Heart right ventricle (tissue), 16 donors: ENCODE measurements around the gene NR4A1. TPM values are rescaled to one million over a fixed set of nuclear protein-coding genes. Genes with fewer than 3 reads are reported as not detected.
A peak's percentile ranks its signal among the peaks of the same experiment; 100 is the strongest.

Experiments
- ATAC-seq, 8 donors: fragments of 200-7000 bp; cut with Tn5 transposase; one replicate each; pipeline ENCODE4 v1.9.1; 2020; ENCODE audit warnings: mild to moderate bottlenecking in 8 of 8, moderate library complexity in 8 of 8, moderate number of reproducible peaks in 1 of 8
- DNase-seq, 2 donors: peaks; one replicate each; pipeline ENCODE4 v3.0.0-alpha.2; 2020
- H3K27ac ChIP-seq, 10 donors: fragments of 200-600 bp; sonication (generic) in 2 of 10; one replicate each; pipeline versions ENCODE4 v1.5.0 to v1.8.0; 2020 to 2022; ENCODE audit warnings: mild to moderate bottlenecking in 3 of 10
- H3K27me3 ChIP-seq, 7 donors: fragments of 200-600 bp; one replicate each; pipeline ENCODE4 v1.8.0; 2021 to 2022; ENCODE audit warnings: mild to moderate bottlenecking in 2 of 7
- H3K36me3 ChIP-seq, 9 donors: fragments of 200-600 bp; sonication (generic) in 1 of 9; one replicate each; pipeline versions ENCODE4 v1.5.0 to v1.8.0; 2020 to 2022; ENCODE audit warnings: mild to moderate bottlenecking in 2 of 9
- H3K4me1 ChIP-seq, 9 donors: fragments of 200-600 bp; sonication (generic) in 1 of 9; one replicate each; pipeline versions ENCODE4 v1.5.0 to v1.8.0; 2020 to 2022; ENCODE audit warnings: mild to moderate bottlenecking in 4 of 9
- H3K4me3 ChIP-seq, 10 donors: fragments of 200-600 bp; sonication (generic) in 2 of 10; one replicate each; pipeline versions ENCODE4 v1.5.0 to v1.8.0; 2020 to 2022; ENCODE audit warnings: mild to moderate bottlenecking in 7 of 10, moderate library complexity in 2 of 10
- H3K9me3 ChIP-seq, 11 donors: fragments of 200-600 bp in 10 of 11; sonication (generic) in 2 of 11; one replicate each; pipeline versions ENCODE4 v1.5.0 to v1.8.0; 2013 to 2022; ENCODE audit warnings: mild to moderate bottlenecking in 2 of 11, control low read depth in 1 of 11, moderate library complexity in 1 of 11
- CTCF ChIP-seq, 9 donors: fragments of 200-600 bp; sonication (generic) in 2 of 9; IDR thresholded peaks; one replicate each; pipeline versions ENCODE4 v1.5.0 to v1.8.0; 2021 to 2022; ENCODE audit warnings: antibody characterized with exemption in 9 of 9, mild to moderate bottlenecking in 5 of 9, moderate library complexity in 1 of 9
- WGBS, 2 donors: extraction: QIAGEN DNeasy Blood & Tissue Kit; methylation state at CpG; one replicate each; pipeline ENCODE4 v1.1.7; 2013; ENCODE audit warnings: inconsistent platforms in 1 of 2; 5-methylcytosine and 5-hydroxymethylcytosine counted together
- intact Hi-C, 10 donors: fragments of 100-400 bp; cut with DNase I; formaldehyde crosslinking; loops; one replicate each; pipeline versions ENCODE4 v1.11.1 to v1.14.2; 2022
- long read RNA-seq, 3 donors: library from polyadenylated mRNA; unstranded; transcript quantifications; one replicate each; pipeline ENCODE4 v2.0.0, GENCODE V29; 2020 to 2021
- polyA plus RNA-seq, 2 donors: library from polyadenylated mRNA; stranded (reverse); fragments of 200-250 nt; gene quantifications; one replicate each; pipeline ENCODE4 v1.2.3, GENCODE V29; 2013
- total RNA-seq, 10 donors: library from RNA; stranded (reverse); fragmentation: NEBNext Ultra II Directional in 3 of 10; extraction: Animal tissue kit (Norgen Biotek cat#: 25700) in 3 of 10; gene quantifications; one replicate each; pipeline versions ENCODE4 v1.2.1 to v1.2.4, GENCODE V29; 2021 to 2023
- donor health status: Arrhythmogenic right ventricular cardiomyopathy.
- donor health status: ischemic (EF 13 %, LVEDD 7.1; RV severe dilation, severe dysfunction).
- donor health status: healthy with polysubstance abuse.
- donor health status: DM: no; HTN: yes; CAD: no.
- donor health status: DM: no; HTN: no; CAD: no.
- donor health status: ischemic (EF 25% LVEDD 6.9; RV normal size, moderate dysfunction).
- donor health status: ischemic (EF 25% LVEDD 5.7; RV mildly dilated, moderate dysfunction).
- donor health status: healthy.
- donor health status: DM: yes; HTN: yes; CAD: no.
- donor health status: Ischemic cardiomyopathy.
- donor health status: ischemic (EF 35%, LVEDD 5.7; RV mildly dilated, moderate dysfunction).
- donor health status: nonischemic (EF 11% LVEDD 7.7; RV severe dilation, severe dysfunction).
- donor health status: DM: yes; HTN: yes; CAD: no.
- donor health status: PGD.
- donor health status: ischemic (EF 29% LVEDD 5.4; RV normal size, mild dysfunction).
- donor health status: nonischemic (EF 23%, LVEDD 6.1; RV moderate dilation, normal function).

NR4A1 gene
- total RNA-seq (100 to 1,000 TPM in 6 of 10 donors, 10 to 100 TPM in 4; 34.6 to 588 (median 105) TPM), polyA plus RNA-seq (10 to 100 TPM; 53.2 to 83.0 TPM)
- long read RNA-seq, donor 1, full-length matches to known transcripts: 18 of 97 reads
- long read RNA-seq, donor 1, partial matches to known transcripts: 50 of 97 reads
- long read RNA-seq, donor 1, other reads (novel, unspliced or antisense): 29 of 97 reads
- long read RNA-seq, donor 2, full-length matches to known transcripts: 11 of 55 reads
- long read RNA-seq, donor 2, partial matches to known transcripts: 33 of 55 reads
- long read RNA-seq, donor 2, other reads (novel, unspliced or antisense): 11 of 55 reads
- long read RNA-seq, donor 3, full-length matches to known transcripts: 37 of 283 reads
- long read RNA-seq, donor 3, partial matches to known transcripts: 154 of 283 reads
- long read RNA-seq, donor 3, other reads (novel, unspliced or antisense): 92 of 283 reads

- Histone ChIP-seq H3K4me3 (peak within 1 kb of the TSS; percentile 38 to 77 (median 66)), H3K27ac (peak within 1 kb of the TSS; percentile 88 to 98 (median 96)), H3K9me3 (no peaks in the 10 kb centered on the region), H3K27me3 (peaks cover 0 to 5% (median 0%) of the 10 kb centered on the region in 7 donors), H3K36me3 (peaks cover 0 to 37% (median 18%) of the 10 kb centered on the region in 9 donors), H3K4me1 (peaks cover 31 to 87% (median 60%) of the 10 kb centered on the region in 9 donors)
- WGBS, 2 donors: 0% methylated on average over 63 to 77 of the region's 77 CpGs
- intact Hi-C loops: loop anchor here in 4 of 10 donors (1.0 to 5.0 kb wide), 5 partner anchors 18 to 76 kb away; partner anchors contain the start of gene ATG101 (in 1 of the 4)
- peak; percentile 70 to 92 (median 86) for ATAC-seq
- peak; percentile 99 for DNase-seq
- peak in 8 of 9 donors; percentile 9 to 69 (median 34) for TF ChIP-seq CTCF (IDR thresholded peaks at IDR 0.05)
These were observed at the start of gene NR4A1 for GRCh38 chr12:52050758-52051541. NR4A1 (plus strand) TSS chr12:52051442; CDS start chr12:52054329, 2,887 bp downstream.

- TF ChIP-seq CTCF (IDR thresholded peaks at IDR 0.05): no peak
These were observed 48.2 kb upstream of the NR4A1 start for GRCh38 chr12:52003016-52003550.

GRCh38 chr12:52003591-52003990 is 47.7 kb upstream of the NR4A1 start:
- Histone ChIP-seq H3K27ac (no peak overlapping the region), H3K36me3 (peaks cover 0 to 13% (median 0%) of the 10 kb centered on the region in 9 donors), H3K27me3 (peaks cover 0 to 30% (median 11%) of the 10 kb centered on the region in 7 donors), H3K4me3 (no peak overlapping the region), H3K4me1 (peaks cover 4 to 40% (median 20%) of the 10 kb centered on the region in 9 donors), H3K9me3 (no peaks in the 10 kb centered on the region)
- whole genome bisulfite sequencing, 2 donors: 80 to 89% methylated on average over 6 of the region's 6 CpGs
- no peak for DNase-seq
- ATAC-seq: no peak
- TF ChIP-seq CTCF (IDR thresholded peaks at IDR 0.05): no peak
- intact Hi-C loops: loop anchor here in 7 of 10 donors (5.0 kb wide), 3 partner anchors 79 to 119 kb away; no protein-coding TSS in a partner anchor

More at GRCh38 chr12:52003016-52003550, 48.2 kb upstream of the NR4A1 start:
- H3K27me3 ChIP-seq: peaks cover 0 to 30% (median 11%) of the 10 kb centered on the region in 7 donors
- peaks cover 0 to 18% (median 0%) of the 10 kb centered on the region in 9 donors for H3K36me3 ChIP-seq
- ATAC-seq (no peak), DNase-seq (no peak)
- H3K4me1 ChIP-seq: peaks cover 4 to 35% (median 19%) of the 10 kb centered on the region in 9 donors
- 90 to 92% methylated on average over 8 of the region's 8 CpGs for WGBS, 2 donors
- no peak overlapping the region for H3K4me3 ChIP-seq
- no peak overlapping the region for H3K27ac ChIP-seq
- intact Hi-C loops: loop anchor here in 7 of 10 donors (5.0 kb wide), 3 partner anchors 79 to 119 kb away; no protein-coding TSS in a partner anchor
- no peaks in the 10 kb centered on the region for H3K9me3 ChIP-seq
